Activated B cell treated with CpG ODN at 0.5 μM for 24 hours (primary cell): ENCODE measurements around the gene UBE2I. TPM values are rescaled to one million over a fixed set of nuclear protein-coding genes. Genes with fewer than 3 reads are reported as not detected.

ENCODE experiments used
- ATAC-seq: fragments of 200-7000 bp; cut with Tn5 transposase; one replicate; pipeline ENCODE4 v1.10.0; 2021; ENCODE audit warnings: low read depth, mild to moderate bottlenecking, moderate library complexity
- CTCF ChIA-PET: fragments of 350-600 bp; sonication (Branson Sonifier 250); formaldehyde crosslinking; loops from one replicate; lab custom pipeline; 2021; ENCODE audit warnings: antibody characterized with exemption; lab: Charles Lee
- POLR2A ChIA-PET: fragments of 350-600 bp; sonication (Branson Sonifier 250); formaldehyde crosslinking; loops from one replicate; lab custom pipeline; 2021; ENCODE audit warnings: antibody characterized with exemption; lab: Charles Lee
- DNase-seq: peaks from one replicate; pipeline ENCODE4 v3.0.0; 2022
- H3K27ac Mint-ChIP-seq: one replicate; pipeline ENCODE4 v1.8.0; 2020; ENCODE audit warnings: mixed read lengths
- H3K27me3 Mint-ChIP-seq: one replicate; pipeline ENCODE4 v1.8.0; 2021; ENCODE audit warnings: mixed read lengths
- H3K36me3 Mint-ChIP-seq: one replicate; pipeline ENCODE4 v1.8.0; 2021; ENCODE audit warnings: low read depth, mixed read lengths
- H3K4me1 Mint-ChIP-seq: one replicate; pipeline ENCODE4 v1.8.0; 2021; ENCODE audit warnings: mixed read lengths
- H3K4me3 Mint-ChIP-seq: one replicate; pipeline ENCODE4 v1.8.0; 2020; ENCODE audit warnings: mild to moderate bottlenecking, mixed read lengths
- H3K9me3 Mint-ChIP-seq: one replicate; pipeline ENCODE4 v1.8.0; 2020; ENCODE audit warnings: mixed read lengths
- CTCF ChIP-seq: fragments of 200-600 bp; IDR thresholded peaks from one replicate; pipeline ENCODE4 v1.8.0; 2022; ENCODE audit warnings: antibody characterized with exemption, mild to moderate bottlenecking
- intact Hi-C: fragments of 100-400 bp; cut with micrococcal nuclease; formaldehyde crosslinking; loops from one replicate; pipeline ENCODE4 v1.15.1; 2024
- total RNA-seq: library from RNA; stranded (reverse); gene quantifications from 2 replicates; pipeline ENCODE4 v1.2.3, GENCODE V29; 2022

Gene UBE2I
- total RNA-seq, 1 donor from 2014 or later: 240 TPM

GRCh38 chr16:1333854-1334700, 24.6 kb downstream of the UBE2I start:
- Mint-ChIP-seq H3K9me3 (no peaks in the 10 kb centered on the region), H3K27ac (no peak overlapping the region), H3K4me3 (peak overlapping the region; percentile 48), H3K27me3 (peaks cover 7% of the 10 kb centered on the region), H3K36me3 (no peaks in the 10 kb centered on the region), H3K4me1 (peaks cover 36% of the 10 kb centered on the region)
- ATAC-seq (no peak), DNase-seq (no peak)
- TF ChIP-seq CTCF: no peak
- intact Hi-C loops: loop anchor here (1.0 kb wide), 1 partner anchor 9 kb away; no protein-coding TSS in a partner anchor
- POLR2A ChIA-PET: no interaction called here
- CTCF ChIA-PET: no interaction called here

GRCh38 chr16:1334739-1335138, 25.3 kb downstream of the UBE2I start:
- DNase-seq (no peak), ATAC-seq (no peak)
- peak overlapping the region; percentile 48 for H3K4me3 Mint-ChIP-seq
- intact Hi-C loops: no loop called here
- peaks cover 7% of the 10 kb centered on the region for H3K27me3 Mint-ChIP-seq
- no peak for TF ChIP-seq CTCF
- H3K36me3 Mint-ChIP-seq: no peaks in the 10 kb centered on the region
- H3K27ac Mint-ChIP-seq: no peak overlapping the region
- no peaks in the 10 kb centered on the region for H3K9me3 Mint-ChIP-seq
- peaks cover 36% of the 10 kb centered on the region for H3K4me1 Mint-ChIP-seq
- ChIA-PET CTCF (no interaction called here), POLR2A (no interaction called here)

- no peak for TF ChIP-seq CTCF
- Mint-ChIP-seq H3K27me3 (peaks cover 7% of the 10 kb centered on the region), H3K36me3 (no peaks in the 10 kb centered on the region), H3K27ac (no peak overlapping the region), H3K9me3 (no peaks in the 10 kb centered on the region), H3K4me3 (no peak overlapping the region), H3K4me1 (peaks cover 36% of the 10 kb centered on the region)
- DNase-seq (no peak), ATAC-seq (no peak)
- ChIA-PET POLR2A (no interaction called here), CTCF (no interaction called here)
- intact Hi-C loops: no loop called here
Measured at GRCh38 chr16:1335211-1335971, 26.0 kb downstream of the UBE2I start.

- POLR2A ChIA-PET: no interaction called here
- Mint-ChIP-seq H3K4me3 (no peak overlapping the region), H3K27me3 (peaks cover 7% of the 10 kb centered on the region), H3K9me3 (no peaks in the 10 kb centered on the region), H3K4me1 (peaks cover 34% of the 10 kb centered on the region), H3K27ac (no peak overlapping the region), H3K36me3 (no peaks in the 10 kb centered on the region)
- ATAC-seq (no peak), DNase-seq (no peak)
- intact Hi-C loops: no loop called here
- no peak for TF ChIP-seq CTCF
- CTCF ChIA-PET: no interaction called here
Measured at GRCh38 chr16:1335996-1336395, 26.6 kb downstream of the UBE2I start.

- DNase-seq (no peak), ATAC-seq (no peak)
- TF ChIP-seq CTCF: no peak
- Mint-ChIP-seq H3K36me3 (no peaks in the 10 kb centered on the region), H3K4me3 (no peak overlapping the region), H3K4me1 (peaks cover 29% of the 10 kb centered on the region), H3K27me3 (peaks cover 7% of the 10 kb centered on the region), H3K9me3 (no peaks in the 10 kb centered on the region), H3K27ac (no peak overlapping the region)
- POLR2A ChIA-PET: no interaction called here
- intact Hi-C loops: no loop called here
- CTCF ChIA-PET: no interaction called here
Measured at GRCh38 chr16:1336619-1337018, 27.2 kb downstream of the UBE2I start.
